NCI-H2107 (cell line): Measurements from ENCODE around the gene OXSM.

Source experiments
- DNase-seq: peaks from one replicate; lab custom pipeline; 2025; lab: John Stamatoyannopoulos, UW

Gene OXSM

GRCh38 chr3:25804676-25805075 is 14.8 kb downstream of the OXSM start:
- DNase-seq: no peak

GRCh38 chr3:25812644-25813043 is 22.8 kb downstream of the OXSM start:
- DNase-seq: no peak

DNA sequence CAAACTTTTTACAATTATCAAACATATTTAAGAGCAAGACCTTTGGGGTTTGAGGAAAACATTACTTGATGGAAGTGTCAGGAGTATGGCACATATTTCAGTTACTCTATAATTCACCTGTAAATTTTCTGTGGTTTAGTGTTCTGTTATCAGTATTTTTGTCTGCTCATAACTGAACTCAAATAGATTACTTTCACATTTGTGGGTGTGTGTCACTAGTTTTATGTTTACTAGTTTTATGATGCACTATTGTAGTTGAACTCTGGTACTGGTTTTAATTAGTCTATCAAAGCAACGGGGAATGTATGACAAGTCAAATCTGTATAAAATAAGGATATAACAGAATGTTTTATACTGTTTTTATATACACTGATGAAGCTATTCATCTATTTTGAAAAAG is 27.2 kb downstream of the OXSM start:
- DNase-seq: no peak

DNA sequence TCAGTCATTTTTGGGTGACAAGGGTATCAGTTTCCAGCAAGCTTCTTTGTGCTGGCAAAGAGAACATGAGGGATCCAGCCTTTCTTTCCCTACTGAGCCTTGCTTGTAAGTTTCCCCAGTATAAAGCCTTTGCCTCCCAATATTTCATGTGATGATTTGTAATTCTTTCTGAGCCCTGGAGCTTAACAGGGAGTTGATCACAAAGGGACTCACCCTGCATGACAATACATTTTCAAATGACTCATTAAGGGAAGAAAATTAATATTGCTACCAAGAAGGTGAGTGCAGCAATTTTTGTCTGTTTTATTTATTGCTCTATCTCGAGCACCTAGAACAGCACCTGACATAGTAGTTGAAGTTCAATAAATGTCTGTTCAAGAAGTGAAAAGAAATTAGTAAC is 27.7 kb downstream of the OXSM start:
- DNase-seq: no peak

GRCh38 chr3:25818335-25818734 is 28.4 kb downstream of the OXSM start:
- DNase-seq: no peak

DNA sequence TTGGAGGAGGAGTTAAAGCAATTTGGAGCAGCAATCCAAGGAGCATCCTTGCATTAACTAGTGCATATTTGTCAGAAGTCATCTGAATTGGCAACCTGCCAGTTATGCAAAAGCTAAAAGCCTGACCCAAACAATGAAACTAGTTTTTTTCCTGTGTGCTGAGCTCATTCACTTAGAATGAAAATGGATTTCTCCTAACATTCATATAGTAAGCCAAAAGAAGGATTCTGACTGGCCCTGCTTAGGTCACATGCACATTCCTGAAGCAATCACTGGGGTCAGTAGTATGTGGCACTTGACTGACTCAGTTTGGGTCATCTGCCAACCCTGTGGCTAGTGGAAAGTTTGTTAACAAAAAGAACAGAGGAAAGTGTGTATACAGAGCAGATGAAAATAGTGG is 30.5 kb downstream of the OXSM start:
- no peak for DNase-seq

GRCh38 chr3:25820816-25821486 is 31.1 kb downstream of the OXSM start:
- no peak for DNase-seq

DNA sequence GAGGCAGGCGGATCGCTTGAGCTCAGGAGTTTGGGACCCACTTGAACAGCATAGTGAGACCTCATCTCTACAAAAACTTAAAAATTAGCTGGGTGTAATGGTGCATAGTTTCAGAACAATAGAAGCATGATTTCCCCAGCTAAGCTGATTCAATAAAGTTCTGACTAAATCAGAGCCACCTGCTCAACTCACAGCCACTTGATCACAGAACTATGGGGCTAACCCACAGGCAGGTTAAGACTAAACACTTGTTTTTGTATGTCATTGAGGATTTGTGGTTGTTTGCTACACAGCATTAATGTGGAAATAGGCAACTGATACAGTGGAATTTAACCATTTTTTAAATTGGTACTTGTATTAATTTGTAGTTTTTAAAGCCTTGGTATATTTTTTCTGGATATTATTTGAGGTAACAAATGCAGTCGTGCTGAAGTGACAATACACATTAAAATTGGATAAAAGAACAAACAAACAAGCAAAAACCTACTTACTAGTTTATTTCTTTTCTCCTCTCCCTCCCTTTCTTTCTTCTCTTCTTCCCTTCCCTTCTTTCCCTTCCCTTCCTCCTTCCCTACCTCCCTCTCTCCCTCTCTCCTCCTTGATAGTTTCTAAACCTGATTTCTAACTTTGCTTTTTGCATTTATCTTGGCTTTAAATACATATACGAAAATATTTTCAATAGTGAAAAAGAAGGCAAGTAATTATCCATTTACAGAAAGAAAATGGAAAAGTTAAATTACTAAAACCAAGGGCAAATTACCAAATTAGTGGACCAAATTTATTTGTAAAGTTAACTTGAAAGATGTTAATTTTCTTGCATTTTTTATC is 32.1 kb downstream of the OXSM start:
- DNase-seq: no peak

DNA sequence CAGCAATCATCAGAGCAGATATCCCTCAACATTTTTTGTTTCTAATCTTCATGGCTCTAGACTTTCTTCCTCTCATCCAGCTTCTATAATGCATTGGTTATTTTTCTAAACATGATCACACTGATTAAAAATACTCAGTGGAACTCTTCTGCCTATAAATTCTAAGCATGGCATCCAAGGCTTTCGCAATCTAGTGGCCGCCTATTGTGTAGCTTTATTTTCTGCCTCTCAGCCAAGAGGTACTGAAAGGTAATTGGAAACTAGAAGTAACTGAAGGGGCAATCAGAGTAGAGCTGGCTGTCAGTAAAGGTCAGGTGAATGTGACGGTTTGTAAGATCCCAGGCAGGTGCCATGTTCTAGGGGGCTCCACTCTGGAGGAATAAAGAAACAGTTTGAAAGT is 33.4 kb downstream of the OXSM start:
- no peak for DNase-seq

DNA sequence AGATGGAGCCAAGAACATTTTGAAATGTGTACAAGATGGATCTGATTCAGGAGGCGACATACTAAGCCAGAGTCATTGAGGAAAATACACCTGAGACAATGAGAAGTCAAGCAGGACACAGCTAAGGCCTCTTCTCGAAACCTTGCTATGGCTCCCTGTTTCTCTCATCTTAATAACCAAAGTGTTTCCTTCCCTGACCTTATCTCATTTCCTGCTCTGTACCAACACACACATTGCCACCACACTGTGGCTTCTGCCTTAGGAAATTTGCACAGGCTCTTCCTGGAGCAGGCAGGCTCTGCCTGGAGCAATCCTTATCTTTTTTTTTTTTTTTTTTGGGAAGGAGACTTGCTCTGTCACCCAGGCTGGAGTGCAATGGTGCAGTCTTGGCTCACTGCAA is 36.6 kb downstream of the OXSM start:
- DNase-seq: no peak

DNA sequence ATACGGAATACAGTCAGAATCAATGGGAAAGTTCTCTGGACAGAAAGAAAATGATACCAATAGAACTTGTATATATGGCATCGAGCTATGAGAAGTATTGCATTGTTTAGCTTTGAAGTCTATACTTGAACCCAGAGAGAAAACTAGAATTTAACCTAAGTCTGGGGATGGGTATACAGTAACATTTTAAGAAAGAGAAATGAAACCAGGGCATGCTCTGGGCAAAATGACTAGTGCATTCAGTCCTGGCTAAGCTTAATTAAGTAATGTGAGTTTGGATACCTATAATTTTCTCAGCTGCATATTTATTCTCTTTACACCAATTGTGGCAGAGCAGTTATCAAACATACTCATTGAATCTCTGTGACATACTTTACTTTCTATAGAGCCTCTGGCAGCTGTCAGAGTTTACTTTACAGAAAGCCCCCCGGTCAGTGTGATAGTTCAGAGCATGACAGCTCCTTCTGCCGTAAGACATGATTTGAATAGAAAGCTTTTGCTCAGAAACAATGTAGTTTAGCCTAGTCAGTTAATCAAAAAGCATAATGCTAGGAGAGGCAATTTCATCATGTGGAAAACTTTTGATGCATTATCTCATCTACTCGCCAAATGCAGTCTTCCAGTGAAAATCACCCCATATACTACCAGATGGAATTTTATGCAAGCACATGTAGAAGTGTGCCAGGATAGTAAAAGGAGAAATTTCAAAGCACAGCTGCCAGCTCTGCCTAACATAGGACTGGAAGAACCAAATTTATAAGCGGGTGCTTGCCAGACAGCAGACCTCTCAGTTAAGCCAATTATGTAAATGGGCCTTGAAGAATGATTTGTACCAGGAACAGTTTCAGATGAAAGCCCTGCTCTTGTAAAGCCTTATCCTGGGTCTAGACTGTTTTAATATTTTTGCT is 40.7 kb downstream of the OXSM start:
- no peak for DNase-seq

GRCh38 chr3:25831578-25831977 is 41.7 kb downstream of the OXSM start:
- no peak for DNase-seq

- no peak for DNase-seq
These were observed 44.5 kb downstream of the OXSM start for GRCh38 chr3:25834346-25834745.

DNA sequence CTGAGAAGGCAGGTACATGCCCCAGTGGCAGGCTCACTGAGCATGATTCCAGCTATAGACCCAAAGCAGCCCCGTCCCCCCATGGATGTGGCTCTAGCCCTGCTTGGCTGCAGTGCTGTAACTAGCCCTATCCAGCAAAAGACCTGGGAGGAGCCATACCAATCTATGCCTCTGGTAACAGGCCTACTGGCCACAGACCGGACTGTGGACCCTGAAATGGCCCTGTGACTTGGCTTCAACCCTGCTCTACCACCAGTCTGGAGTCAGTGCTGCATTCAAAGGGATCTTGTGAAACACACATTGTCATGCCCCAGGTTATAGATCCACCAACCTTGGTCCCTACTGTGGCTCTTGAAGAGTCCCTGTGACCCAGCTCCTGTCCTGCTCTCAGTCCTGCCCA is 46.7 kb downstream of the OXSM start:
- DNase-seq: no peak

GRCh38 chr3:25837038-25837437 is 47.1 kb downstream of the OXSM start:
- DNase-seq: no peak

- no peak for DNase-seq
These were observed 50.2 kb downstream of the OXSM start for GRCh38 chr3:25840099-25840498.

- DNase-seq: no peak
These were observed 53.4 kb downstream of the OXSM start for GRCh38 chr3:25843332-25843731.
